Measurements from ENCODE around the gene PTP4A1. TPM values are rescaled to one million over a fixed set of nuclear protein-coding genes. Genes with fewer than 3 reads are reported as not detected.

PTP4A1 gene
- total and polyA plus RNA-seq, 2 of the 13 experiments (the other 11 are each of a cell fraction or from before 2014, with no cell fraction given): 141 to 376 TPM

- TF ChIP-seq ZSCAN9 (CRISPR knock-in tag; IDR thresholded peaks at IDR 0.05; ENCODE audit: borderline replicate concordance) (peak; percentile 42; the same call in 1 of the 2 replicates), ERF (CRISPR knock-in tag; IDR thresholded peaks at IDR 0.05) (peak; percentile 76), DNMT1 (CRISPR knock-in tag; IDR thresholded peaks at IDR 0.05) (peak; percentile 47; the same call in 1 of the 2 replicates), KLF6 (CRISPR knock-in tag; IDR thresholded peaks at IDR 0.05) (no peak; the same call in none of the 2 replicates), ZKSCAN8 (CRISPR knock-in tag; IDR thresholded peaks at IDR 0.05; ENCODE audit: borderline replicate concordance) (no peak), HOXA3 (CRISPR knock-in tag; IDR thresholded peaks at IDR 0.05) (peak; percentile 82; the same call in 1 of the 2 replicates), STAT6 (CRISPR knock-in tag; IDR thresholded peaks at IDR 0.05; ENCODE audit: borderline replicate concordance) (no peak), BRD4 (CRISPR knock-in tag; IDR thresholded peaks at IDR 0.05) (peak; percentile 84), MEIS2 (CRISPR knock-in tag; IDR thresholded peaks at IDR 0.05) (no peak), ZNF83 (CRISPR knock-in tag; IDR thresholded peaks at IDR 0.05; ENCODE audit: borderline replicate concordance) (0 out of 2 replicates have a peak, but pooled peaks have one; percentile 66), ATF6 (CRISPR knock-in tag; conservative IDR thresholded peaks at IDR 0.05) (no peak), TCF12 (IDR thresholded peaks at IDR 0.05) (no peak), TCF12 (CRISPR knock-in tag; IDR thresholded peaks at IDR 0.05) (peak; percentile 97), MBD4 (IDR thresholded peaks at IDR 0.05; ENCODE audit: borderline replicate concordance, low read length) (no peak), KAT2B (IDR thresholded peaks at IDR 0.05; ENCODE audit: borderline replicate concordance, low read depth, low read length) (no peak), ZNF275 (CRISPR knock-in tag; IDR thresholded peaks at IDR 0.05; ENCODE audit: borderline replicate concordance) (no peak), ZNF552 (CRISPR knock-in tag; IDR thresholded peaks at IDR 0.05; ENCODE audit: borderline replicate concordance) (no peak), ZNF251 (CRISPR knock-in tag; IDR thresholded peaks at IDR 0.05) (no peak), ATM (IDR thresholded peaks at IDR 0.05; ENCODE audit: borderline replicate concordance) (no peak), ZBTB39 (CRISPR knock-in tag; IDR thresholded peaks at IDR 0.05) (0 out of 2 replicates have a peak, but pooled peaks have one; percentile 22)
Measured at GRCh38 chr6:63572044-63572746, at the start of gene PTP4A1, which contains the start of gene LOC128125822 (continued).
